Osteocyte (in vitro differentiated cells): ENCODE measurements around the gene MYO3B. TPM values are rescaled to one million over a fixed set of nuclear protein-coding genes. Genes with fewer than 3 reads are reported as not detected.

Experiments used
- DNase-seq: peaks from one replicate; pipeline ENCODE4 v3.0.0; 2021; ENCODE audit warnings: mixed read lengths; ENCODE audit not compliant: unreplicated experiment; ENCODE audit errors: extremely low spot score
- H3K27ac Mint-ChIP-seq: one replicate; pipeline ENCODE4 v1.8.0; 2021; ENCODE audit warnings: mild to moderate bottlenecking, mixed read lengths; ENCODE audit not compliant: unreplicated experiment
- H3K27me3 Mint-ChIP-seq: one replicate; pipeline ENCODE4 v1.8.0; 2021; ENCODE audit warnings: mixed read lengths; ENCODE audit not compliant: unreplicated experiment
- H3K36me3 Mint-ChIP-seq: one replicate; pipeline ENCODE4 v1.8.0; 2021; ENCODE audit warnings: mixed read lengths; ENCODE audit not compliant: unreplicated experiment
- H3K4me1 Mint-ChIP-seq: one replicate; pipeline ENCODE4 v1.8.0; 2021; ENCODE audit warnings: mixed read lengths; ENCODE audit not compliant: unreplicated experiment
- H3K4me3 Mint-ChIP-seq: one replicate; pipeline ENCODE4 v1.8.0; 2021; ENCODE audit warnings: mild to moderate bottlenecking, moderate library complexity, mixed read lengths; ENCODE audit not compliant: unreplicated experiment
- H3K9me3 Mint-ChIP-seq: one replicate; pipeline ENCODE4 v1.8.0; 2021; ENCODE audit warnings: mixed read lengths; ENCODE audit not compliant: unreplicated experiment
- CTCF ChIP-seq: fragments of 200-600 bp; sonication (generic); IDR thresholded peaks from 2 replicates; pipeline ENCODE4 v1.5.0; 2021; ENCODE audit warnings: antibody characterized with exemption, mild to moderate bottlenecking, moderate library complexity
- total RNA-seq: library from RNA; stranded (reverse); gene quantifications from 2 replicates; pipeline ENCODE4 v1.2.1, GENCODE V29; 2021

The MYO3B gene
- total RNA-seq, 1 donor from 2014 or later, result not detected

- TF ChIP-seq CTCF, result no peak
- Mint-ChIP-seq H3K27ac (no peak overlapping the region), H3K4me1 (no peaks in the 10 kb centered on the region), H3K27me3 (peaks cover 15% of the 10 kb centered on the region), H3K4me3 (no peak overlapping the region), H3K36me3 (no peaks in the 10 kb centered on the region), H3K9me3 (peaks cover 5% of the 10 kb centered on the region)
- no peak for DNase-seq
Observed at GRCh38 chr2:170298861-170299429, 121.0 kb downstream of the MYO3B start.

- Mint-ChIP-seq H3K27ac (no peak overlapping the region), H3K4me3 (no peak overlapping the region), H3K9me3 (peaks cover 3% of the 10 kb centered on the region), H3K27me3 (peaks cover 18% of the 10 kb centered on the region), H3K4me1 (no peaks in the 10 kb centered on the region), H3K36me3 (no peaks in the 10 kb centered on the region)
- no peak for DNase-seq
- TF ChIP-seq CTCF, result no peak
Observed at GRCh38 chr2:170300993-170301392, 123.0 kb downstream of the MYO3B start.

GRCh38 chr2:170301626-170302025 lies 123.7 kb downstream of the MYO3B start:
- Mint-ChIP-seq H3K9me3 (no peaks in the 10 kb centered on the region), H3K27me3 (peaks cover 17% of the 10 kb centered on the region), H3K36me3 (no peaks in the 10 kb centered on the region), H3K4me3 (no peak overlapping the region), H3K27ac (no peak overlapping the region), H3K4me1 (no peaks in the 10 kb centered on the region)
- no peak for TF ChIP-seq CTCF
- no peak for DNase-seq

- Mint-ChIP-seq H3K36me3 (no peaks in the 10 kb centered on the region), H3K4me1 (no peaks in the 10 kb centered on the region), H3K27ac (no peak overlapping the region), H3K27me3 (peaks cover 17% of the 10 kb centered on the region), H3K4me3 (no peak overlapping the region), H3K9me3 (no peaks in the 10 kb centered on the region)
- no peak for DNase-seq
- no peak for TF ChIP-seq CTCF
Observed at GRCh38 chr2:170305711-170306110, 127.8 kb downstream of the MYO3B start.

GRCh38 chr2:170306293-170306873 lies 128.4 kb downstream of the MYO3B start:
- H3K4me3 Mint-ChIP-seq, result no peak overlapping the region
- no peaks in the 10 kb centered on the region for H3K9me3 Mint-ChIP-seq
- peaks cover 16% of the 10 kb centered on the region for H3K27me3 Mint-ChIP-seq
- H3K4me1 Mint-ChIP-seq, result no peaks in the 10 kb centered on the region
- H3K36me3 Mint-ChIP-seq, result no peaks in the 10 kb centered on the region
- no peak for DNase-seq
- H3K27ac Mint-ChIP-seq, result no peak overlapping the region
- no peak for TF ChIP-seq CTCF
